ENCODE results near the gene ABLIM1.

The ABLIM1 gene

GRCh38 chr10:114553436-114553835 is 104.6 kb downstream of the ABLIM1 start (continued):
- no peak for TF ChIP-seq ZNF560 (tag by site-specific recombination; IDR thresholded peaks at IDR 0.05; ENCODE audit: borderline replicate concordance)
- TF ChIP-seq ZNF26 (tag by site-specific recombination; IDR thresholded peaks at IDR 0.05) = no peak
- no peak for TF ChIP-seq ZBTB26 (tag by site-specific recombination; optimal IDR thresholded peaks at IDR 0.05)
- TF ChIP-seq ZNF692 (tag by site-specific recombination; IDR thresholded peaks at IDR 0.05) = no peak
- TF ChIP-seq ZNF280D (tag by site-specific recombination; IDR thresholded peaks at IDR 0.05) = no peak
- TF ChIP-seq ZNF580 (tag by site-specific recombination; IDR thresholded peaks at IDR 0.05) = no peak
- no peak for TF ChIP-seq PRDM1 (tag by site-specific recombination; IDR thresholded peaks at IDR 0.05)

GRCh38 chr10:114552050-114552449 is 106.0 kb downstream of the ABLIM1 start:
- ChIA-PET CTCF (interaction anchor here (0.6 to 7.3 kb wide), 12 partner anchors 12 to 326 kb away, joined by 3 to 57 read pairs (median 4); no protein-coding TSS in a partner anchor), POLR2A (interaction anchor here (0.7 kb wide), 1 partner anchor 64 kb away, joined by 3 read pairs; no protein-coding TSS in a partner anchor)
- TF ChIP-seq ZBTB44 (tag by site-specific recombination; IDR thresholded peaks at IDR 0.05) (no peak), ZNF449 (tag by site-specific recombination; IDR thresholded peaks at IDR 0.05) (no peak), ZNF555 (tag by site-specific recombination; conservative IDR thresholded peaks at IDR 0.05) (no peak)
- no peaks in the 10 kb centered on the region for H3K36me3 ChIP-seq (ENCODE audit: control insufficient read depth in 2 of 2, insufficient read depth in 1 of 2, low read length in 2 of 2)
- H3K4me3 ChIP-seq (ENCODE audit: low read depth, low read length) = no peak overlapping the region
- no peaks in the 10 kb centered on the region for H3K9me3 ChIP-seq (ENCODE audit: control insufficient read depth, insufficient read depth, low read depth, low read length)
- peaks cover 10% of the 10 kb centered on the region for H3K4me1 ChIP-seq (ENCODE audit: control insufficient read depth, insufficient read depth, low read length)
- 0 out of 2 replicates have a peak overlapping the region, but pooled peaks have one; percentile 28 for H3K27ac ChIP-seq (ENCODE audit: extremely low read depth, low read depth, low read length)

GRCh38 chr10:114551636-114551972 is 106.5 kb downstream of the ABLIM1 start:
- Histone ChIP-seq H3K9me3 (ENCODE audit: control insufficient read depth, insufficient read depth, low read depth, low read length) (no peaks in the 10 kb centered on the region), H3K4me3 (ENCODE audit: low read depth, low read length) (no peak overlapping the region), H3K4me1 (ENCODE audit: control insufficient read depth, insufficient read depth, low read length) (peaks cover 10% of the 10 kb centered on the region), H3K27ac (ENCODE audit: extremely low read depth, low read depth, low read length) (0 out of 2 replicates have a peak overlapping the region, but pooled peaks have one; percentile 28), H3K36me3 (ENCODE audit: control insufficient read depth in 2 of 2, insufficient read depth in 1 of 2, low read length in 2 of 2) (no peaks in the 10 kb centered on the region)
- ChIA-PET CTCF (interaction anchor here (0.6 to 7.3 kb wide), 17 partner anchors 11 to 480 kb away, joined by 3 to 57 read pairs (median 4); no protein-coding TSS in a partner anchor), POLR2A (interaction anchor here (0.6 to 0.7 kb wide), 2 partner anchors 37 to 65 kb away, joined by 3 to 9 read pairs; no protein-coding TSS in a partner anchor)
- TF ChIP-seq ZNF416 (tag by site-specific recombination; IDR thresholded peaks at IDR 0.05) = no peak
- TF ChIP-seq KLF17 (tag by site-specific recombination; IDR thresholded peaks at IDR 0.05) = no peak
- TF ChIP-seq ZNF654 (tag by site-specific recombination; IDR thresholded peaks at IDR 0.05; ENCODE audit: low read depth) = no peak
- TF ChIP-seq ZNF843 (tag by site-specific recombination; IDR thresholded peaks at IDR 0.05) = no peak
- no peak for TF ChIP-seq ZNF701 (tag by site-specific recombination; IDR thresholded peaks at IDR 0.05)
